IMR-90 (cell line): Measurements from ENCODE around the gene SLC25A41. TPM values are rescaled to one million over a fixed set of nuclear protein-coding genes. Genes with fewer than 3 reads are reported as not detected.

ENCODE experiments used
- ATAC-seq: fragments of 200-7000 bp; cut with Tn5 transposase; 2 replicates; pipeline ENCODE4 v1.9.1; 2020; ENCODE audit warnings: low read depth, mild to moderate bottlenecking, moderate library complexity
- BruUV-seq: library from RNA; stranded (reverse); fragments of 400-500 nt; replicated peaks from 2 replicates; lab custom pipeline; 2021; lab: Mats Ljungman, UMichigan
- CTCF ChIA-PET: fragments of 300-600 bp; formaldehyde crosslinking; extraction: SDS; loops from one replicate; lab custom pipeline; 2021; ENCODE audit warnings: antibody characterized with exemption; lab: Yijun Ruan, JAX
- POLR2A ChIA-PET: fragments of 300-600 bp; sonication (Branson Sonifier 250); formaldehyde crosslinking; loops from one replicate; lab custom pipeline; 2022; ENCODE audit warnings: antibody characterized with exemption; ENCODE audit not compliant: unreplicated experiment; lab: Charles Lee
- DNase-seq: peaks from one replicate; pipeline ENCODE4 v3.0.0; 2013
- H2AFZ ChIP-seq: replicated peaks from 2 replicates; pipeline ENCODE3; 2013; ENCODE audit warnings: low read length, mild to moderate bottlenecking; ENCODE audit not compliant: poor library complexity
- H2AK5ac ChIP-seq: 2 replicates; pipeline ENCODE4 v1.6.1; 2013; ENCODE audit warnings: low read depth, low read length, inconsistent platforms
- H2AK9ac ChIP-seq: replicated peaks from 2 replicates; pipeline ENCODE3; 2013; ENCODE audit warnings: mild to moderate bottlenecking, low read depth, low read length, moderate library complexity; ENCODE audit not compliant: poor library complexity
- H2BK120ac ChIP-seq: 2 replicates; pipeline ENCODE4 v1.6.1; 2013; ENCODE audit warnings: low read depth, low read length, inconsistent platforms
- H2BK15ac ChIP-seq: 3 replicates; pipeline ENCODE4 v1.6.1; 2013; ENCODE audit warnings: low read depth, low read length, inconsistent platforms
- H2BK20ac ChIP-seq: 2 replicates; pipeline ENCODE4 v1.6.1; 2013; ENCODE audit warnings: low read depth, mild to moderate bottlenecking, inconsistent platforms, low read length, moderate library complexity
- H2BK5ac ChIP-seq: 2 replicates; pipeline ENCODE4 v1.6.1; 2013; ENCODE audit warnings: mild to moderate bottlenecking, low read depth, low read length, inconsistent platforms; ENCODE audit not compliant: poor library complexity, severe bottlenecking
- H3K14ac ChIP-seq: replicated peaks from 2 replicates; pipeline ENCODE4 v1.6.1; 2013; ENCODE audit warnings: low read depth, low read length, inconsistent platforms
- H3K18ac ChIP-seq: 2 replicates; pipeline ENCODE4 v1.6.1; 2013; ENCODE audit warnings: low read depth, low read length, control low read depth
- H3K23ac ChIP-seq: 2 replicates; pipeline ENCODE4 v1.6.1; 2013; ENCODE audit warnings: low read depth, low read length, inconsistent platforms
- H3K27ac ChIP-seq: 2 replicates; pipeline ENCODE4 v1.5.1; 2013; ENCODE audit warnings: mild to moderate bottlenecking, control low read depth, low read length; ENCODE audit not compliant: insufficient read depth
- H3K27me3 ChIP-seq: 2 replicates; pipeline ENCODE4 v1.6.1; 2013; ENCODE audit warnings: low read length; ENCODE audit not compliant: control insufficient read depth, insufficient read depth
- H3K36me3 ChIP-seq: 2 replicates; pipeline ENCODE4 v1.6.1; 2013; ENCODE audit warnings: low read length, mixed read lengths; ENCODE audit not compliant: control insufficient read depth, insufficient read depth
- H3K4ac ChIP-seq: 2 replicates; pipeline ENCODE4 v1.6.1; 2013; ENCODE audit warnings: low read depth, low read length, inconsistent platforms
- H3K4me1 ChIP-seq: 2 replicates; pipeline ENCODE4 v1.6.1; 2013; ENCODE audit warnings: low read length, mixed read lengths; ENCODE audit not compliant: control insufficient read depth, insufficient read depth
- H3K4me2 ChIP-seq: 2 replicates; pipeline ENCODE4 v1.6.1; 2013; ENCODE audit warnings: low read depth, mild to moderate bottlenecking, control low read depth, low read length, moderate library complexity
- H3K4me3 ChIP-seq: 2 replicates; pipeline ENCODE4 v1.5.1; 2013; ENCODE audit warnings: low read depth, mild to moderate bottlenecking, control low read depth, low read length, moderate library complexity; ENCODE audit not compliant: insufficient read depth
- H3K56ac ChIP-seq: 2 replicates; pipeline ENCODE4 v1.6.1; 2013; ENCODE audit warnings: low read length, inconsistent platforms; ENCODE audit not compliant: insufficient read depth; ENCODE audit errors: extremely low read depth
- H3K79me1 ChIP-seq, 2 experiments: 2 replicates each; pipeline ENCODE4 v1.6.1; 2013; ENCODE audit warnings: low read length in 2 of 2, inconsistent platforms in 1 of 2, low read depth in 1 of 2
- H3K9ac ChIP-seq: 2 replicates; pipeline ENCODE4 v1.6.1; 2013; ENCODE audit warnings: low read depth, low read length, control low read depth
- H3K9me1 ChIP-seq: 2 replicates; pipeline ENCODE4 v1.6.1; 2013; ENCODE audit warnings: low read length, inconsistent platforms; ENCODE audit not compliant: insufficient read depth
- H3K9me3 ChIP-seq: 2 replicates; pipeline ENCODE4 v1.6.1; 2013; ENCODE audit warnings: low read length; ENCODE audit not compliant: control insufficient read depth, insufficient read depth
- H4K20me1 ChIP-seq: 2 replicates; pipeline ENCODE4 v1.6.1; 2013; ENCODE audit warnings: low read length, inconsistent platforms; ENCODE audit not compliant: insufficient read depth
- H4K5ac ChIP-seq: 2 replicates; pipeline ENCODE4 v1.6.1; 2013; ENCODE audit warnings: mild to moderate bottlenecking, low read depth, low read length, control low read depth
- H4K8ac ChIP-seq, 2 experiments: 2 replicates each; pipeline ENCODE4 v1.6.1; 2013; ENCODE audit warnings: low read depth in 2 of 2, low read length in 2 of 2, control low read depth in 1 of 2, inconsistent platforms in 1 of 2
- H4K91ac ChIP-seq: 2 replicates; pipeline ENCODE4 v1.6.1; 2013; ENCODE audit warnings: low read depth, low read length, inconsistent platforms; ENCODE audit not compliant: insufficient read depth
- CEBPB ChIP-seq: IDR thresholded peaks from 2 replicates; pipeline ENCODE4 v1.6.1; 2012; ENCODE audit warnings: low read depth, low read length, improper control_type of control experiment
- CHD1 ChIP-seq: IDR thresholded peaks from 2 replicates; pipeline ENCODE4 v1.6.1; 2012; ENCODE audit warnings: low read depth, low read length, improper control_type of control experiment
- FOS ChIP-seq: fragments of 150-350 bp; IDR thresholded peaks from 2 replicates; pipeline ENCODE4 v1.6.1; 2016; ENCODE audit warnings: low read depth, low read length
- MAFK ChIP-seq: IDR thresholded peaks from 2 replicates; pipeline ENCODE4 v1.6.1; 2012; ENCODE audit warnings: low read depth, low read length, improper control_type of control experiment
- NFE2L2 ChIP-seq: fragments of 150-350 bp; IDR thresholded peaks from 2 replicates; pipeline ENCODE4 v1.6.1; 2016; ENCODE audit warnings: low read depth, mild to moderate bottlenecking, low read length
- RAD21 ChIP-seq: IDR thresholded peaks from 2 replicates; pipeline ENCODE4 v1.6.1; 2012; ENCODE audit warnings: low read length, improper control_type of control experiment
- RCOR1 ChIP-seq: IDR thresholded peaks from 2 replicates; pipeline ENCODE4 v1.6.1; 2012; ENCODE audit warnings: mild to moderate bottlenecking, low read length, improper control_type of control experiment; ENCODE audit not compliant: insufficient replicate concordance
- WGBS, 2 experiments: methylation state at CpG; one replicate each; pipeline versions ENCODE4 v1.1.5 to v1.1.7; 2013; ENCODE audit warnings: missing lambda C conversion rate in 2 of 2; ENCODE audit not compliant: insufficient read length in 1 of 2; ENCODE audit errors: extremely low coverage in 2 of 2; 5-methylcytosine and 5-hydroxymethylcytosine counted together
- dilution Hi-C: fragments of 300-500 bp; cut with HindIII; formaldehyde crosslinking; loops from one replicate; pipeline ENCODE4 v1.14.3; 2018; ENCODE audit warnings: low sequenced_read_pairs; ENCODE audit not compliant: unreplicated experiment
- in situ Hi-C: fragments of 300-500 bp; cut with MboI; formaldehyde crosslinking; loops from 3 replicates; pipeline ENCODE4 v1.14.3; 2019; ENCODE audit warnings: low sequenced_read_pairs, inconsistent platforms, mixed read lengths
- intact Hi-C: fragments of 100-400 bp; cut with micrococcal nuclease; formaldehyde crosslinking; loops from 2 replicates; pipeline ENCODE4 v1.10.0; 2022
- polyA plus RNA-seq, 3 experiments: library from polyadenylated mRNA; depleted of rRNA; stranded (reverse); fragments of >200 nt; gene quantifications; 2 replicates each; pipeline ENCODE4 v1.2.3, GENCODE V29; 2012; ENCODE audit warnings: low replicate concordance in 1 of 3
- total RNA-seq: library from RNA; depleted of rRNA; stranded (reverse); fragments of >200 nt; gene quantifications from 2 replicates; pipeline ENCODE4 v1.2.3, GENCODE V29; 2012
- TF ChIP-seq, protein P1 (sequence below): fragments of 150-350 bp; IDR thresholded peaks from 2 replicates; pipeline ENCODE4 v1.6.1; 2017; ENCODE audit warnings: mild to moderate bottlenecking, antibody characterized with exemption, low read length, low read depth

Gene SLC25A41
- total and polyA plus RNA-seq, 2 of the 4 experiments (the other 2 are of a cell fraction) = not detected

DNA sequence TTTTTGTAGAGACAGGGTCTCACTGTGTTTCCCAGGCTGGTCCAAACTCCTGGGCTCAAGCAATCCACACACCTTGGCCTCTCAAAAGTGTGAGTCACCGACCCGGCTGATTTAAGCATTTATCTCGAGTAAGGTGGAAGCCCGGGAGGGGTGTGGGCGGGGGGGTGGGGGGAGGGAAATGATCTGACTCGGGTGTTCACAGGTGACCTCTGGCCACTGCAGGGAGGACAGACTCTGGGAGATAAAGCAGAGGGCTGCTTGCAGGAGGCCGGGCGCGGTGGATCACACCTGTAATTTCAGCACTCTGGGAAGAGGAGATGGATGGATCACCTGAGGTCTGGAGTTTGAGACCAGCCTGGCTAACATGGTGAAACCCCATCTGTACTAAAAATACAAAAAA is 40.1 kb upstream of the SLC25A41 start:
- no peaks in the 10 kb centered on the region for H3K4me1 ChIP-seq
- H4K8ac ChIP-seq = no peak overlapping the region
- no peak overlapping the region for H3K4ac ChIP-seq
- H4K5ac ChIP-seq = no peak overlapping the region
- ATAC-seq (no peak), DNase-seq (no peak)
- CTCF ChIA-PET = no interaction called here
- WGBS, 2 experiments = no CpG with 5 or more reads among the region's 9 CpGs
- H3K4me2 ChIP-seq = no peak overlapping the region
- H3K36me3 ChIP-seq = no peaks in the 10 kb centered on the region
- dilution Hi-C loops (no loop called here), intact Hi-C loops (no loop called here), in situ Hi-C loops (no loop called here)
- POLR2A ChIA-PET = no interaction called here
- no peak for TF ChIP-seq MAFK
- no peak for TF ChIP-seq NFE2L2
- no peak for TF ChIP-seq CEBPB
- TF ChIP-seq FOS = no peak
- TF ChIP-seq CHD1 = no peak
- TF ChIP-seq, protein P1, sequence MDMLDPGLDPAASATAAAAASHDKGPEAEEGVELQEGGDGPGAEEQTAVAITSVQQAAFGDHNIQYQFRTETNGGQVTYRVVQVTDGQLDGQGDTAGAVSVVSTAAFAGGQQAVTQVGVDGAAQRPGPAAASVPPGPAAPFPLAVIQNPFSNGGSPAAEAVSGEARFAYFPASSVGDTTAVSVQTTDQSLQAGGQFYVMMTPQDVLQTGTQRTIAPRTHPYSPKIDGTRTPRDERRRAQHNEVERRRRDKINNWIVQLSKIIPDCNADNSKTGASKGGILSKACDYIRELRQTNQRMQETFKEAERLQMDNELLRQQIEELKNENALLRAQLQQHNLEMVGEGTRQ = no peak
- TF ChIP-seq RAD21 = no peak
- TF ChIP-seq RCOR1 = no peak
- H2AK5ac ChIP-seq = no peak overlapping the region
- BruUV-seq = no TSS peak
- no peak overlapping the region for H2BK15ac ChIP-seq
- H2AK9ac ChIP-seq = no peak overlapping the region
- H3K4me3 ChIP-seq = no peak overlapping the region
- no peaks in the 10 kb centered on the region for H3K79me1 ChIP-seq
- H2AFZ ChIP-seq = no peak overlapping the region
- H3K27me3 ChIP-seq = peaks cover 13% of the 10 kb centered on the region
- no peak overlapping the region for H4K91ac ChIP-seq
- H2BK20ac ChIP-seq = no peak overlapping the region
- H2BK120ac ChIP-seq = no peak overlapping the region
- no peak overlapping the region for H3K23ac ChIP-seq
- H3K9ac ChIP-seq = no peak overlapping the region
- no peaks in the 10 kb centered on the region for H3K9me1 ChIP-seq
- H3K27ac ChIP-seq = no peak overlapping the region
- no peak overlapping the region for H3K18ac ChIP-seq
- no peak overlapping the region for H3K56ac ChIP-seq
- no peak overlapping the region for H2BK5ac ChIP-seq
- H3K14ac ChIP-seq = no peak overlapping the region
- no peaks in the 10 kb centered on the region for H4K20me1 ChIP-seq
- H3K9me3 ChIP-seq = peaks cover 3% of the 10 kb centered on the region; the same call in 1 of the 2 replicates
